Fibroblast of pulmonary artery (primary cell): ENCODE results near the gene MRPS14.
"Not testable (repeated sequence)": the region's sequence is repeated elsewhere in the genome, so short reads cannot be mapped to it uniquely, and the experiment has no call there.

Source experiments
- DNase-seq: peaks from one replicate; pipeline ENCODE4 v3.0.0-alpha.2; 2010; ENCODE audit warnings: low read depth
- H3K4me3 ChIP-seq: replicated peaks from 2 replicates; pipeline ENCODE4 v1.5.1; 2011; ENCODE audit warnings: low read depth, mild to moderate bottlenecking, control low read depth, low read length, moderate library complexity
- TF ChIP-seq, protein P1 (sequence below): IDR thresholded peaks from 2 replicates; pipeline ENCODE4 v1.5.1; 2011; ENCODE audit warnings: mild to moderate bottlenecking, control low read depth, low read length, inconsistent platforms; ENCODE audit errors: missing control alignments

Gene MRPS14

GRCh38 chr1:175062339-175062738 is 39.1 kb upstream of the MRPS14 start:
- TF ChIP-seq, protein P1, sequence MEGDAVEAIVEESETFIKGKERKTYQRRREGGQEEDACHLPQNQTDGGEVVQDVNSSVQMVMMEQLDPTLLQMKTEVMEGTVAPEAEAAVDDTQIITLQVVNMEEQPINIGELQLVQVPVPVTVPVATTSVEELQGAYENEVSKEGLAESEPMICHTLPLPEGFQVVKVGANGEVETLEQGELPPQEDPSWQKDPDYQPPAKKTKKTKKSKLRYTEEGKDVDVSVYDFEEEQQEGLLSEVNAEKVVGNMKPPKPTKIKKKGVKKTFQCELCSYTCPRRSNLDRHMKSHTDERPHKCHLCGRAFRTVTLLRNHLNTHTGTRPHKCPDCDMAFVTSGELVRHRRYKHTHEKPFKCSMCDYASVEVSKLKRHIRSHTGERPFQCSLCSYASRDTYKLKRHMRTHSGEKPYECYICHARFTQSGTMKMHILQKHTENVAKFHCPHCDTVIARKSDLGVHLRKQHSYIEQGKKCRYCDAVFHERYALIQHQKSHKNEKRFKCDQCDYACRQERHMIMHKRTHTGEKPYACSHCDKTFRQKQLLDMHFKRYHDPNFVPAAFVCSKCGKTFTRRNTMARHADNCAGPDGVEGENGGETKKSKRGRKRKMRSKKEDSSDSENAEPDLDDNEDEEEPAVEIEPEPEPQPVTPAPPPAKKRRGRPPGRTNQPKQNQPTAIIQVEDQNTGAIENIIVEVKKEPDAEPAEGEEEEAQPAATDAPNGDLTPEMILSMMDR = no peak
- DNase-seq = no peak
- H3K4me3 ChIP-seq = no peak overlapping the region

DNA sequence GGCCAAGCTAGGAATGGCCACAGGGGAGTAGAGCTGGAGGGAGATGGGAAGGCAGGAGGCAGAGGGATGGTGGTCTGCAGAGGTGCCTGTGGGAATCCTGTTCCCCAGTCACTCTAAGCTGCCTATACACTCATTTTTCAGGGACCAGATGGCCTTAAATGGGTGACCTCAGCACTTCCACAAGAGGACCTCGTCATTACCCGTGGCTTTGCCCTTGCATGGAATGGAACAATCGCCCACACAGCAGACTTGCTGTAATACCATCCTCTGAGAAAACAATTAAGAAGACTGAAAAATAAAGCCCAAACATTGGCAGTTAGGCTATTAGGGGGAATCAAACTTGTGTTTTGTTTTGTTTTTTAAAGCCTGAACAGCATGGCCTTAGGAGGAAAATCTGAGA is 31.5 kb upstream of the MRPS14 start:
- TF ChIP-seq, protein P1 = no peak
- no peak for DNase-seq
- H3K4me3 ChIP-seq = no peak overlapping the region

GRCh38 chr1:175050992-175051391 is 27.8 kb upstream of the MRPS14 start:
- no peak for DNase-seq
- H3K4me3 ChIP-seq = no peak overlapping the region
- TF ChIP-seq, protein P1 = no peak

DNA sequence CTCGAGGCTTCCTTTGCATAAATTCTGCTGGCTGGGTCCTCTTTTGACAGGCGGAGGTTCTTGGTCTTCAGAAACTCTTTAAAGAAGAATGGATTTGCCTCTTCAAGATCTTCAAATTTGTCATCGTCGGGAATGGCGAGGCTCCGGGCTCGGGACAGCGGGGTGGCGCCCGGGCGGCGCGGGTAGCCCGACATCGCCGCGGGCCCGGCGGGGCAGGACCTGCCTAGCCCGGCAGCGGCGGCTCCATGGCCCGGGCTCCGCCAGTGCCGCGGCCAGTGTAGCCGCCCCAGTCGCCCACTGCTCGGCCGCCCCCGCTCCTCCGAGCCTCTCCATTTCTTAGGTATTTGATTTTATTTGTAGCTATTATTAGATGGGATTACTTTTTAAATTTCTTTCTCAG is 22.3 kb upstream of the MRPS14 start:
- DNase-seq = no peak
- TF ChIP-seq, protein P1 = no peak
- no peak overlapping the region for H3K4me3 ChIP-seq

- TF ChIP-seq, protein P1 = no peak
- DNase-seq = no peak
Measured at GRCh38 chr1:175045097-175045496, 21.9 kb upstream of the MRPS14 start.

GRCh38 chr1:175044591-175044990 is 21.4 kb upstream of the MRPS14 start:
- H3K4me3 ChIP-seq, DNase-seq: not testable (repeated sequence)

More at GRCh38 chr1:175045097-175045496, 21.9 kb upstream of the MRPS14 start:
- H3K4me3 ChIP-seq = no peak overlapping the region

DNA sequence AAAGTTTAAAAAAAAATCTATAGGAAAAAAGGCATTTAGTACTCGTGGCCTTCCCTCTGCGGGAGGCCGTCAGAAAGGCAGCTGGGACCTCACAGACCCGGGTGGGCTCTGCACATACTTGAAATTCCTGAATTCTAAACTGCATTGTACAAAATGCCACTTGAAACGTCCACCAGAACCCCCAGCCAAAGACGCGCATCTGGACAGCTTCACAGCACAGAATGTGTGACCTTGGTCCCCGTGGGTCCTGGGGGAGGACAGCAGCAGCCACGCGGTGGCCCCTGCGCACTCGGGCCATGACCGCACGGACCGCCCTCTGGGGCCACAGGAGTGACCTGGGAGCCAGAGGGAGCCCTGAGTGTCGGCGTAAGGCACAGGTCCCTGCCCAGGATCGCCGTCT is 20.6 kb upstream of the MRPS14 start:
- H3K4me3 ChIP-seq = no peak overlapping the region
- no peak for DNase-seq
- TF ChIP-seq, protein P1 = no peak
